ENCODE results near the gene LIFR. TPM values are rescaled to one million over a fixed set of nuclear protein-coding genes. Genes with fewer than 3 reads are reported as not detected.

Gene LIFR
- polyA plus RNA-seq, 1 experiment: 2.7 TPM

DNA sequence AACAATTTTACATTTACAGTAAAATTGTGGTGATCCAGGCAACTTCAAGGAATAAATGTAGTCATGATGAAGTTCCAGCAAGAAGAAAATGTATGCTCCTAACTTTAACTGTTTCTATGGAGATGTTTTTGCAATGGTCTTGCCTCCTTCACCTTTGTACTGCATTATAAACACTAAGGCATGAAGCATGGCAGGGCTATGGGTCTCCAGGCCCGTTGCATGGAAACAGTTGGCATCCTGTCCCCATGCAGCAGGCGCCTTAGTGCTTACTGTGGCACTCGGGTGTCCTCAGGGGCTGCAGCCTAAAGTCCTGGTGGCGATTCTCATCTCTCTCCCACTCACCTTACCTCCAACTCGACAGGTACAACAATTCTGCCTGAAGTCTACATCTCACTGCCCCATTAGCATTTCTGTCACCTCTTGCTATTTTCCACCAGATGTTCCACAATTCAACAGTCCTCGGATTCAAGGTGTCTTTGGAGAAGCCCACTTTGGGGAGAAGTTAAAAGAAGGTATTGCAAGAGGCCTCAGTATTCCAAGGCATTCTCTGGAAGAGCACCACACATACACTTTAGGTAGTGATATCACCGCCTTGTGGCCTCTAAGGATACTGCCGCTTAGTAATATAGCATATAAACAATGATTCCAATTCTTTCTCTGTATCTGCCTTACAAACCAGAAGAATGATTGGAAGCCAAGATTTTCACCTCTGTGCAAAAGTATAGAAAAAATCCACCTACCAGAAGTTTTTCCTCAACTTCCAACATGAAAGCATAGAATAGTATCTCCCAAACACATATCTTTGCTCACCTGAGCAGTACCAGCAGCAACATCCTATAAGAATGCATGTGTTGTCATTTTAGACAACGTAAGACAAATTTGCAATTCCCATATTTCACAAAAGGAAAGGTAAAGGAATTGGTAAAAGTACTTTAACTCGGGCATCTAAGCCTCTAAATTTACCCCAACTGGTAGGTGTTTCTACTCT, 5.1 kb downstream of the LIFR start:
- TF ChIP-seq CTCF (IDR thresholded peaks at IDR 0.05; ENCODE audit: insufficient read depth, low read depth, low read length): peak; percentile 67
- POLR2A ChIA-PET: no interaction called here
- CTCF ChIA-PET: interaction anchor here (0.8 to 3.6 kb wide), 14 partner anchors 11 to 286 kb away, joined by 3 to 36 read pairs (median 3); no protein-coding TSS in a partner anchor
- DNase-seq (ENCODE audit: low read depth): no peak
- H3K4me3 ChIP-seq (ENCODE audit: low read depth, low read length): no peak overlapping the region
- no peaks in the 10 kb centered on the region for H3K36me3 ChIP-seq (ENCODE audit: control insufficient read depth, insufficient read depth, low read length)
- H3K27me3 ChIP-seq (ENCODE audit: control insufficient read depth, insufficient read depth, low read length): no peaks in the 10 kb centered on the region

DNA sequence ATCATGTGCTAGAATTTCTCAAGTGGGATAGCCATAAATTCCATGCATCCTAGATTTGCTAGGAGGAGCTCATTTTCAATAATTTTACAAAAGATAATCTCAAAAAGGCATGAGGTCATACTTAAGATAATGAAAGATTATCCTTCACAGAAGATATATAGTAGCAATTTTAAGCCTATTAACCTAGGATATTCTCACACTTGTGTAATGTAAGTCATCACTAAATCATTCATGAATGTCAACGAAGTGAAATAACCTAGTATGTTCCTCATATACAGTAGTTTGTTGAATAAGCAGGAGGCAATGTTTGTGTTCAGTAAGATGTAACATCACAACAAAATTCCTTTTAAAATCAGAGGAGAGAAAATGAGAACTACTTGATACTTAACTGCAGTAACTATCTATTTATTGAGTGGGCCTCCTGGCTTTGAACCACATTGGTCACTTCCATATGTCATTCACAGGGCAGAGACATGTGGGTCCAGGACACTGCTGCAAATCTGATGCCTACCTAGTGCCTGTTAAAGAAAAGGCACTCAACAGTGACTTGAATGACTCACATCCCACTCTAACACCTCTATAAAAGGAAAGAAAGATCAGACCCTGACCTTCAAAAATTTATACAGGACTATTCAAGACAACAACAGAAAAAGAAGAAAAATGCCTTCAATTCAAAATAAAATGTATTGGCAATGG, 8.2 kb downstream of the LIFR start:
- no peak for TF ChIP-seq CTCF (IDR thresholded peaks at IDR 0.05; ENCODE audit: insufficient read depth, low read depth, low read length)
- Histone ChIP-seq H3K27me3 (ENCODE audit: control insufficient read depth, insufficient read depth, low read length) (no peaks in the 10 kb centered on the region), H3K36me3 (ENCODE audit: control insufficient read depth, insufficient read depth, low read length) (no peaks in the 10 kb centered on the region), H3K4me3 (ENCODE audit: low read depth, low read length) (no peak overlapping the region)
- ChIA-PET CTCF (interaction anchor here (2.7 kb wide), 1 partner anchor 107 kb away, joined by 36 read pairs; no protein-coding TSS in a partner anchor), POLR2A (no interaction called here)
- DNase-seq (ENCODE audit: low read depth): no peak

DNA sequence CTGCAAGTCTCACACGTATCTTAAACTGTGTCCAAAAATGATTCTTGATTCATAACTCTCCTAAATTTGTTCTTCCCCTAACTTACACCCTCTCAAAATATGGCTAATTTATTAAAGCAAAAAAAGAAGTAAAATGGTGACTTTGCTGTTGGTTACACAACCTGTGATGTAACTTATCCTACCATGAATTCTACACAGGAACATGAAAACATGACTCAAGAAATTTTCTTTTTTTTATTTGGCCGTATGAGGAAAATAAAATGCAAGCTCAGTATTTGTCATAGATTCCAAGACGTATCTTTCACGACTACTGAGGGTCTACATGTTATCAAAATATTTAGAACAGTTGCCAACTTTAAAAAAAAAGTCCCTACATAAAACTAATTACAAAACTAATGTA, 9.2 kb downstream of the LIFR start:
- DNase-seq (ENCODE audit: low read depth): no peak
- ChIA-PET POLR2A (no interaction called here), CTCF (interaction anchor here (0.6 kb wide), 1 partner anchor 1006 kb away, joined by 3 read pairs; no protein-coding TSS in a partner anchor)
- Histone ChIP-seq H3K36me3 (ENCODE audit: control insufficient read depth, insufficient read depth, low read length) (no peaks in the 10 kb centered on the region), H3K27me3 (ENCODE audit: control insufficient read depth, insufficient read depth, low read length) (no peaks in the 10 kb centered on the region), H3K4me3 (ENCODE audit: low read depth, low read length) (no peak overlapping the region)
- no peak for TF ChIP-seq CTCF (IDR thresholded peaks at IDR 0.05; ENCODE audit: insufficient read depth, low read depth, low read length)

DNA sequence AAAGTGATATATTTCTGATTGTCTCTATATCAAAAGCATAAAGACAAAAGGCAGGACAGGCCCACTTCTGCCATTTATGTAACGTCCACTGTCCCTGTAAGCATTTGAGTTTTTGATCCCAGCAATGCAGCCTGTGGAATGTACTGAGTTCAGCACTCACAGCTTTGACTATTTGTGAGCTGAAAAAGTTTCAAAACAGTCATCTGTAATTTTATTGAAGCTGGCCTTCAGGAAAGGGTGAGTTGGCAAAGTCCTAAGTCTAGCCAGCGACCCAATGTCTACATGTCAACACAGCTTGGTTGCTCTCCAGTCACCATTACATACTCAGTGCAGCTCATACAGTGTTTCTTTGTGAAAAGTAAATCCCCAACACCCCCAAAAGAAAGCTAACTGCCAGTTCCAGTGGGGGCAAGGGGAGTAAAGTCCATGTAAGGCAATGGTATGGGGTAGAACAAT, 9.7 kb downstream of the LIFR start:
- H3K36me3 ChIP-seq (ENCODE audit: control insufficient read depth, insufficient read depth, low read length): no peaks in the 10 kb centered on the region
- H3K4me3 ChIP-seq (ENCODE audit: low read depth, low read length): no peak overlapping the region
- TF ChIP-seq CTCF (IDR thresholded peaks at IDR 0.05; ENCODE audit: insufficient read depth, low read depth, low read length): no peak
- CTCF ChIA-PET: interaction anchor here (2.8 kb wide), 1 partner anchor 105 kb away, joined by 8 read pairs; no protein-coding TSS in a partner anchor
- POLR2A ChIA-PET: no interaction called here
- H3K27me3 ChIP-seq (ENCODE audit: control insufficient read depth, insufficient read depth, low read length): no peaks in the 10 kb centered on the region
- no peak for DNase-seq (ENCODE audit: low read depth)

- no peaks in the 10 kb centered on the region for H3K27me3 ChIP-seq (ENCODE audit: control insufficient read depth, insufficient read depth, low read length)
- POLR2A ChIA-PET: no interaction called here
- CTCF ChIA-PET: interaction anchor here (1.0 to 2.8 kb wide), 4 partner anchors 8 to 123 kb away, joined by 3 to 8 read pairs (median 4); no protein-coding TSS in a partner anchor
These were observed 12.6 kb downstream of the LIFR start for GRCh38 chr5:38543886-38544285.

More at GRCh38 chr5:38543886-38544285, 12.6 kb downstream of the LIFR start:
- DNase-seq (ENCODE audit: low read depth): no peak
- no peaks in the 10 kb centered on the region for H3K36me3 ChIP-seq (ENCODE audit: control insufficient read depth, insufficient read depth, low read length)
- no peak for TF ChIP-seq CTCF (IDR thresholded peaks at IDR 0.05; ENCODE audit: insufficient read depth, low read depth, low read length)
- no peak overlapping the region for H3K4me3 ChIP-seq (ENCODE audit: low read depth, low read length)
